Uterus (tissue), 2 donors: ENCODE measurements around the gene NUDT6.

Experiments
- POLR2A ChIP-seq, 2 donors: fragments of 450-650 bp; IDR thresholded peaks; one replicate each; pipeline ENCODE4 v1.6.1; 2016; ENCODE audit warnings: antibody characterized with exemption in 2 of 2, mild to moderate bottlenecking in 1 of 2, moderate library complexity in 1 of 2
- TF ChIP-seq, protein P1 (sequence below), 4 experiments: fragments of 200-600 bp in 2 of 4; fragments of 450-650 bp in 2 of 4; sonication (generic) in 2 of 4; IDR thresholded peaks; one replicate each; pipeline ENCODE4 v1.5.1; 2016 to 2019; ENCODE audit warnings: antibody characterized with exemption in 4 of 4, mild to moderate bottlenecking in 2 of 4, moderate library complexity in 1 of 4

DNA sequence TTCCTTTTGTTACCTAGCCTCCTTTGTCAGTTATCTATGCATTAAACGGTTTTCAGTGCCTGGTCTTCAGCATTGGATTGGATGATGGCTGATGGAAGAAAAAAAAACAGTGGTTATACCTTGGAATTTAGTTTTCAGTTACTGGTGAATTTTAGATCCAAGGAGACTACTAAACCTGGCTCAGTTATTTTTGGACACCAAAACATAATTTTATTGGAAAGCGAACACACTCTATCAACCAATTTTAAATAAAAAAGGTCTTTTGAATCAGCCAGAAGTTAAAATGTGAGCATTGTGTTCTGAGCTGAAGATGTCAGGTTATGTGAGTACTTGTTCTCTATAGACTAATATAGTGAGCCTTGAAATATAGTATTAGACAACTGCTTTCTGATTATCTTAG is 63.7 kb downstream of the NUDT6 start:
- TF ChIP-seq, protein P1, sequence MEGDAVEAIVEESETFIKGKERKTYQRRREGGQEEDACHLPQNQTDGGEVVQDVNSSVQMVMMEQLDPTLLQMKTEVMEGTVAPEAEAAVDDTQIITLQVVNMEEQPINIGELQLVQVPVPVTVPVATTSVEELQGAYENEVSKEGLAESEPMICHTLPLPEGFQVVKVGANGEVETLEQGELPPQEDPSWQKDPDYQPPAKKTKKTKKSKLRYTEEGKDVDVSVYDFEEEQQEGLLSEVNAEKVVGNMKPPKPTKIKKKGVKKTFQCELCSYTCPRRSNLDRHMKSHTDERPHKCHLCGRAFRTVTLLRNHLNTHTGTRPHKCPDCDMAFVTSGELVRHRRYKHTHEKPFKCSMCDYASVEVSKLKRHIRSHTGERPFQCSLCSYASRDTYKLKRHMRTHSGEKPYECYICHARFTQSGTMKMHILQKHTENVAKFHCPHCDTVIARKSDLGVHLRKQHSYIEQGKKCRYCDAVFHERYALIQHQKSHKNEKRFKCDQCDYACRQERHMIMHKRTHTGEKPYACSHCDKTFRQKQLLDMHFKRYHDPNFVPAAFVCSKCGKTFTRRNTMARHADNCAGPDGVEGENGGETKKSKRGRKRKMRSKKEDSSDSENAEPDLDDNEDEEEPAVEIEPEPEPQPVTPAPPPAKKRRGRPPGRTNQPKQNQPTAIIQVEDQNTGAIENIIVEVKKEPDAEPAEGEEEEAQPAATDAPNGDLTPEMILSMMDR (IDR thresholded peaks at IDR 0.05) = no peak
- TF ChIP-seq POLR2A (IDR thresholded peaks at IDR 0.05) = no peak
